Effector memory CD4-positive, alpha-beta T cell (primary cell): ENCODE results near the gene MCM3.

Experiments
- DNase-seq, 3 donors: peaks; one replicate each; pipeline ENCODE4 v3.0.0-alpha.2; 2020
- H3K27ac ChIP-seq: 2 replicates; pipeline ENCODE4 v1.7.0; 2013; ENCODE audit warnings: mild to moderate bottlenecking, low read length, moderate library complexity; ENCODE audit not compliant: insufficient read depth, poor library complexity, severe bottlenecking
- H3K27me3 ChIP-seq: replicated peaks from 2 replicates; pipeline ENCODE4 v1.7.0; 2013; ENCODE audit warnings: mild to moderate bottlenecking, low read length; ENCODE audit not compliant: insufficient read depth, control insufficient read depth, poor library complexity, severe bottlenecking
- H3K36me3 ChIP-seq: 2 replicates; pipeline ENCODE4 v1.7.0; 2013; ENCODE audit warnings: mild to moderate bottlenecking, low read length, moderate library complexity; ENCODE audit not compliant: control insufficient read depth, insufficient read depth
- H3K4me1 ChIP-seq: 2 replicates; pipeline ENCODE4 v1.7.0; 2013; ENCODE audit warnings: low read length, mild to moderate bottlenecking; ENCODE audit not compliant: control insufficient read depth, insufficient read depth, poor library complexity, severe bottlenecking
- H3K4me3 ChIP-seq: 2 replicates; pipeline ENCODE4 v1.7.0; 2013; ENCODE audit warnings: low read length, low read depth, mild to moderate bottlenecking; ENCODE audit not compliant: insufficient read depth, poor library complexity, severe bottlenecking
- H3K9me3 ChIP-seq: 2 replicates; pipeline ENCODE4 v1.7.0; 2013; ENCODE audit warnings: mild to moderate bottlenecking, low read length, moderate library complexity; ENCODE audit not compliant: control insufficient read depth

The MCM3 gene

DNA sequence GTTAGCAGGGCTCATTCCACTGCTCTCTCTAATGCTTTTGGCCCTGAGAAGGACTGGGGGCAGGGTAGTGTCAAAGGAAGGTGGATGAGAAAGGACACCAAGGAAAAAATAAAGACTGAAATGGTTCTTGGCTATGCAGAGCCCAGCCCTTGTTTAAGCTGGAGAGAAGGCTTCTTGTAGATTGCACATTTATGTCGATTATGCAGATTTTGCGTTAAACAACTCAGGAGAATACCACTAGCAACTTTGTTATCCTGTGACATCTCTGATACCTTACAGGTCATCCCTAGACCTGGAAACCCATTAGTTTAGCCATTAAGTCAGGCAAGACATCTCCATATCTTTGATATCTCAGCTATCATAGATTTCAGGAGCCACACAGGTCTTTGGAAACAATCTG, 29.1 kb downstream of the MCM3 start:
- no peaks in the 10 kb centered on the region for H3K27me3 ChIP-seq
- H3K4me3 ChIP-seq: no peak overlapping the region
- DNase-seq: no peak
- H3K36me3 ChIP-seq: no peaks in the 10 kb centered on the region
- no peaks in the 10 kb centered on the region for H3K9me3 ChIP-seq
- H3K4me1 ChIP-seq: no peaks in the 10 kb centered on the region
- H3K27ac ChIP-seq: no peak overlapping the region

DNA sequence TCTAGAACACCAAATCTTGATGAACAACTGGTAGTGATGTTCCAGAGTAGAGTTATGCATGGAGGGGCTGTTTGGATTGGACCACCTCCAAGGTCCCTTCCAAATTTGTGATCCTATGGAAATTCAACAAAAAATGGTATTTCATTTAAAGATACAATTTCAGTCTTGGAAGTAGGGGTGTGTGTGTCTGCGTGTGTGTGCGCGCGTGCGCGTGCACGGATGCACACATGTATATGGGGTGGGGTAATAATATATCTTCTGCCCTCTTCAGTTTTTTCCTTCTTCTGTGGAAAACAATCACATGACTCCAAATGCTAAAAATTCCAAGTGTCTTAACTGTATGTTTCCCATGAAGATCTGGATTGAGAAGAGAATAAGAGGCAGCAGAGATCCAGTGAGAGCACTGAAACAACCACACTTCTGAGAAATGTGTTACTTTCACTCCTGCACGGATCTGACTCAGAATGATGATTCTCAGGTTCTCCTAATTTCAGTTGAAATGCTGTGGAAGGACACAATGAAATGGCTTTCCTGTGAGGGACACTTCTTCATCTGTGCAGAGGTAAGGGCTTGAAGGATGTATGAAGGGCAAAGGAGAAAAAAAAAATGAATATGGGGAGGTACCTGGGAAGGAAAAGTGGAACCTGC, 29.7 kb downstream of the MCM3 start:
- Histone ChIP-seq H3K4me1 (no peaks in the 10 kb centered on the region), H3K27ac (no peak overlapping the region), H3K9me3 (no peaks in the 10 kb centered on the region), H3K27me3 (no peaks in the 10 kb centered on the region), H3K36me3 (no peaks in the 10 kb centered on the region), H3K4me3 (no peak overlapping the region)
- no peak for DNase-seq

DNA sequence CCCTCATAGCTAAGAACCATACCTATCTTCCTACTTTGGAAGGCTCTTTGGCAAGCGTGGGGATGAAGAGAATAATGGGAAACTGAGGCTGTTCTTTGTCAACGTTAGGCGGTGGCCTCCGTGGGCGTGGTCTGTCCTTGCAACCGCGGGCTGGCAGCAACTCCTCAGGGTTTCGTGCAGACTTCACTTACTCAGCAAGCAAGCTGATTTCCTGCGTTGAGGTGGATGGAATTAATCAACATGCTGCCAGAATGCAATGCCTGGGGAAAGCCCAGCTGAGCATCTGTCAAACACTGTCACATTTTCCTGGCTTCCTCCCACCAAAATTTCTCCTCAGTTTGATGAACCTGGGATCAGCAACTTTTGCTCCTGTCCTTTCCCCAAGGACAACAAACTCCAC, 31.0 kb downstream of the MCM3 start:
- Histone ChIP-seq H3K4me1 (no peaks in the 10 kb centered on the region), H3K27me3 (no peaks in the 10 kb centered on the region), H3K9me3 (no peaks in the 10 kb centered on the region), H3K4me3 (no peak overlapping the region), H3K27ac (no peak overlapping the region), H3K36me3 (no peaks in the 10 kb centered on the region)
- no peak for DNase-seq

DNA sequence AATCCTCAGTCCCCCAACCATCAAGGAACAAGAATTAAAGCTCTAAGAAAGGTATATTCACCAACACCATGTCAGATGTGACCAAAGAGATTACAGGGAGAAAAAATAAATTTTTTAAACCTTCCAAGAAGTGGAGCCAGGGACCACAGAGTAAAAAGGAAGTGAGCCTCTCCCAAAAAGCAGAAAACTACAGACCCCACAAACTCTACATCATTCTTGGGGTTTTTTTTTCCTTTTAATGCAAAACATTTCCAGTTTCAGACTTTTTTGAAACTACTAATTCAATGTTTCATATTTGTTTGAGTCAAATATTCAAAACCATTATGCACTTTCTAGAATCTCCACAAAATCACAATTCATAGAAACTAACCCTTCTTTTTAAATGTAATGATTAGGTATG, 33.4 kb downstream of the MCM3 start:
- no peaks in the 10 kb centered on the region for H3K27me3 ChIP-seq
- H3K9me3 ChIP-seq: no peaks in the 10 kb centered on the region
- H3K4me1 ChIP-seq: no peaks in the 10 kb centered on the region
- no peak for DNase-seq
- H3K4me3 ChIP-seq: no peak overlapping the region
- no peaks in the 10 kb centered on the region for H3K36me3 ChIP-seq
- H3K27ac ChIP-seq: no peak overlapping the region

DNA sequence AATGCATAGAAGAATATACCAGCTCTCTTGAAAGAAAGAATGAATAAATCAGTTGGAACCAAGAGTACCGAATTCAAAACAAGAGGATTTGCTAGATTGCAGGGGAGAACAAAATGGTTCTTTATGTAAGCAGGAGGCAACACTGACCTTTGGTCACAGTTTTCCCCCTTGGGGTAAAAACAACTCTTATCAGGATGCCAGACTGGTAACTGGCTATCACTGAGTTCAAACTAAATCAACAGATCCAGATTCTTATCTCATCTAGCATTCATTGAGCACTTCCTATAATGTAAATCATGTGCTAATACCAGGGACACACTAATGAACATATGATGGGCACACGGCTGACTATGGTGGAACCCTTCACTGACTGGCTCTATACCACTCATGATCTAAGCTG, 35.5 kb downstream of the MCM3 start:
- Histone ChIP-seq H3K9me3 (no peaks in the 10 kb centered on the region), H3K4me1 (no peaks in the 10 kb centered on the region), H3K27ac (no peak overlapping the region), H3K36me3 (no peaks in the 10 kb centered on the region), H3K27me3 (no peaks in the 10 kb centered on the region), H3K4me3 (no peak overlapping the region)
- DNase-seq: no peak

DNA sequence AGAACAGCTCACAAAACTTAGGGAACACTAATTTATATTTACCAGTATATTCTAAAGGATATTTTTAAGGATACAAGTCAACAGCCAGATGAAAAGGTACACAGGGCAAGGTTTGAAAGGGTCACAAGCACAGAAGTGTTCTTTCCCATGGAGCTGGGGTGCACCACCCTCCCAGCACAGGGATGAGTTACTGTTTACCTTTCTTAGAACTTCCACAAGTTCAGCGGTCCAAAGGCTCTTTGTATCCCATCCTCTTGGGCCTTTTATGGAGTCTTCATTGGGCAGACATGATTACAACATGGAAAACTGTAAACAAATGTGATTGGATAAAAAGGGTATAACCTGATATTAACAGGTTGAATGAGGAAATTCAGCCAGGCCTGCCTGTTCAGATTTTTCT, 39.1 kb downstream of the MCM3 start:
- Histone ChIP-seq H3K4me1 (no peaks in the 10 kb centered on the region), H3K4me3 (no peak overlapping the region), H3K9me3 (no peaks in the 10 kb centered on the region), H3K36me3 (no peaks in the 10 kb centered on the region), H3K27ac (no peak overlapping the region), H3K27me3 (no peaks in the 10 kb centered on the region)
- no peak for DNase-seq

DNA sequence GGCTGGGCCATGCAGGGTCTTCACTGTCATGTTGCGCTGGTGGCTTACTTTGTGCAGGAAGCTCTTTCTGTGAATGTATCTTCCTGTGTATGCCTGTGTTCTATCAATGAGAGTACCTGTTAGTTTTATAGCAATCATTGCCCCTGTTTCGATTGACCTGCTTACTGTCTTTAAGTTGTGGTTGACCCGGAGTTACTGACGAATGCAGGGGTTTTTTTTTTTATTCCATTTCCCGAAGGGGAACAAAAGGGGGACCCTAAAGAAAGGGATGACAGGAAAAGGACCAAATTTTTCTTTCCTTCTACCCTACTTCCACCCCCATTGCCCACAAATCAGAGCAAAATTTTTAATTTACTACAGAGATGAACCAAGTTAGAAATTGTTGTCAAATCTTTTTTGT, 40.1 kb downstream of the MCM3 start, which contains the start of gene IL17F:
TSS of gene IL17F (minus strand) at position 101 of the 400 bp plus-strand sequence. CDS start at position 30, 71 bp downstream.
- H3K36me3 ChIP-seq: no peaks in the 10 kb centered on the region
- H3K27ac ChIP-seq: no peak within 1 kb of the TSS
- no peaks in the 10 kb centered on the region for H3K27me3 ChIP-seq

DNA sequence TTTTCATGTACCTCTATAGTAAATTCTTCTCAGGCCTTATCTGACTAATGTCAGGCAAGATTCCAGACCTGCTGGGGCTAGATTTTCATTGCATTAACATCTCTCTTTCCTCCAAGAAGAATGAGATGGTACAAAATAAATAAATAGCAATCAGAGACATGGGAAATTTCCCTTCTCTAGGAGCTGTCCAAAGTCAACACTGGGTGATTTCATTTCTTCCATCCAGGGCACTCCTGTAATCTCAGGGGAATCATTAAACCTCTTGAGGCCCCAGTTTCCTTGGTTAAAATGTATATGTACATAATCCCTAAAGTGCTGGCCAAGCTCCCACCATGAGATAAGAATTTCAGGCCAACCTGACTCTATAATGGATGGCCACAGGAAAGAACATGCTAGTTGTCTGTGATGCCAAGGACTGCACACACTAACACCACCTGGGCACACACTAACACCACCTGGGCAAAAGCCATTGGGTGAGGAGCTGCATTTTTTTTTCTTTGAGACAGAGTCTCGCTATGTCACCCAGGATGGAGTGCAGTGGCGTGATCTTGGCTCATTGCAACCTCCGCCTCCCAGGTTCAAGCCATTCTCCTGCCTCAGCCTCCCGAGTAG, 41.2 kb downstream of the MCM3 start:
- Histone ChIP-seq H3K4me3 (no peak overlapping the region), H3K27me3 (peaks cover 5% of the 10 kb centered on the region), H3K9me3 (no peaks in the 10 kb centered on the region), H3K4me1 (no peaks in the 10 kb centered on the region), H3K27ac (no peak overlapping the region), H3K36me3 (no peaks in the 10 kb centered on the region)
- DNase-seq: no peak

More for the DNA sequence above, 40.1 kb downstream of the MCM3 start, which contains the start of gene IL17F:
- Histone ChIP-seq H3K9me3 (no peaks in the 10 kb centered on the region), H3K4me3 (no peak within 1 kb of the TSS), H3K4me1 (no peaks in the 10 kb centered on the region)
- no peak for DNase-seq

DNA sequence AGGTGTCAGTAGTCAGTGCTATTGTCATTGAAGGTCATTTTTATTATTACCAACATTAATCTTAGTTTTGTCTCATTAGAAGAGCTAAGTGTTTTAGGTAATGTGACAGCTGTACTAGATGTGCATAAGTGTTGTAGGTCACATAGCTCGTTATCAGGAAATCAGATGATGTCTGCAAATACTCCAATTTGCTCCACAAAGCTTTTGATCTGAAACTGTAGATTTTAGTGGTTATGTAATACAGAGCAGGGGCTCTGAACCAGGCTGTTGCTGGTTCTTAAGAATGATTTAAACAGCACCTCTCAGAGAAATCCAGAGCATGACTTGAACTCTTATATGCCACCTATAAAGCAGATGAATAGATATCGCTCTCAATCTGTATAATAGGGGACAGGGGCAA, 42.7 kb downstream of the MCM3 start:
- DNase-seq: no peak
- Histone ChIP-seq H3K4me1 (no peaks in the 10 kb centered on the region), H3K4me3 (no peak overlapping the region), H3K27me3 (peaks cover 5% of the 10 kb centered on the region), H3K36me3 (no peaks in the 10 kb centered on the region), H3K9me3 (no peaks in the 10 kb centered on the region), H3K27ac (no peak overlapping the region)

DNA sequence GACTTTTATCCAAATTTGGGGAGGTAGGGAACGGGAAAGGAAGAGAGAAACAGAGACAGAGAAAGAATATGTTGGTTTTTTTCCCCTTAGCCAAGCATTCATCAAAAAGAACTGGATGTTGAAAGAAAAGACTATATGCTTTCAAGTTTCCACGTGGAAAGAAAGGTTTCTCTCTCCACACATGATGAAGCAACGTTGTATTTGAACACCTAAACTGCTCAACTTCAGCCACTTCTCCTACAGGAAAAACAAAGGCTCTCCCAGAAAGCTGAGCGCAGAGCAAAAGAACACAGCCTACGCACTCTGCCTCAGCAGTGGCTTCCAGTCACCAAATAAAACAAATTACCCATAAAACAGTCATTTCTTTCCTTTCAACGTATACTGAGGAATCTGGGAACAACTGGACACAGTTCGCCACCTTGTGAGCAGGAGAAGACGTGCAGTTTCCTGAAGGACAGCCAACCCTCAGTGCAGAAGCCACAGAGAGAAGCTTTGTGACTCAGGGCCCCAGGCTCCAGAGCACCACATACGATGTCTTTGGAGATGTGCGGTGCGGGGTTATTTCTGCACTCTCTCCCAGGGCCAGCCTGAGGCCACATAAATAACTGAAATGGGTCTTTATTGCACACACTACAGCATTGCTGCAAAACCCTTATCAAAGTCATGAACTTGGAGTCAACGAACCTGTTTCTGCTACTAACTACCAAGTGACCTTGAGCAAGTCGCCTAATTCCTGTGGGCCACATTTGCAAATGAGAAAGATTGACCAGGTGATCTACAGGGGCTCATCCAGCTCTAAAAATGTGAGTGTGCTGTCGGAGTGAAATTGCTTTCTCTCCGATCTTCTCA, 50.3 kb downstream of the MCM3 start:
- no peak for DNase-seq
- no peak overlapping the region for H3K27ac ChIP-seq
- H3K9me3 ChIP-seq: no peaks in the 10 kb centered on the region
- peaks cover 5% of the 10 kb centered on the region for H3K27me3 ChIP-seq
- H3K4me3 ChIP-seq: no peak overlapping the region
- H3K4me1 ChIP-seq: peaks cover 4% of the 10 kb centered on the region
- no peaks in the 10 kb centered on the region for H3K36me3 ChIP-seq
